ENCODE data around the gene CDK4.

The CDK4 gene

DNA sequence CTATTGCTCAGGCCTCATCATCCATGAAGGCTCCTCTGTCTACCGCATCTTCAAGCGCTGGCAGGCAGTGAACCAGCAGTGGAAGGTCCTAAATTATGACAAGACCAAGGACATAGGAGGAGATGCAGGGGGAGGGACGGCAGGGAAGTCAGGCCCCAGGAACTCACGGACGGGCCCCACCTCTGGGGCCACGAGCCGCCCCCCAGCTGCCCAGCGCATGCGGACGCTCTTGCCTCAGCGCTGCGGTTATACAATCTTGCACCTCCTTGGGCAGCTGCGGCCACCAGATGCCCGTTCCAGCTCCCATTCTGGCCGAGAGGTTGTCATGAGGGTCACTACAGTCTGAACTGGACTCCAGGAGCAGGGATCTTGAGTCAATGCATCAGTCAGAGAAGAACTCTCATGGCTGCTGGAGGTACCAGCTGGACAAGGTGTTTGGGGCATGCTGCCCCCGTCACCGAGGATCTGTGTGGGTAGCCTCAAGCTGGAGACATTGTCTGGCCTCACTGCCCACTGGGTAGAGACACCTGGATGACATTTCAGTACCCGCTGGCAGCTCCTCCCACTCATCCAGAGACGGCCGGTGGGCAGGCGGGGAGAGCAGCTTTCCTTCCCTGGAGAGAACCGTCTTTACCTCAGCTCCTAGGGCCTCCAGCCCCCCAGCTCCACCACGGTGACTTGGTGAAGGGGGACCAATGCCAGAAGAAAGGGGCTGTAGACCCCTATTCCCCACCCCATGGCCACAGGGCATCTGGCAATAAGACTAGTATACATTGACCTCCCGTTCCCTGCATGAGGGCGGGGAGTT, 6.6 kb upstream of the CDK4 start:
- no peak for DNase-seq

- no peak for DNase-seq
Observed at GRCh38 chr12:57757771-57758170, 5.7 kb upstream of the CDK4 start.

GRCh38 chr12:57756406-57757341, 4.6 kb upstream of the CDK4 start:
- peak in 2 of 58 donors; percentile 9 to 12 for DNase-seq

DNA sequence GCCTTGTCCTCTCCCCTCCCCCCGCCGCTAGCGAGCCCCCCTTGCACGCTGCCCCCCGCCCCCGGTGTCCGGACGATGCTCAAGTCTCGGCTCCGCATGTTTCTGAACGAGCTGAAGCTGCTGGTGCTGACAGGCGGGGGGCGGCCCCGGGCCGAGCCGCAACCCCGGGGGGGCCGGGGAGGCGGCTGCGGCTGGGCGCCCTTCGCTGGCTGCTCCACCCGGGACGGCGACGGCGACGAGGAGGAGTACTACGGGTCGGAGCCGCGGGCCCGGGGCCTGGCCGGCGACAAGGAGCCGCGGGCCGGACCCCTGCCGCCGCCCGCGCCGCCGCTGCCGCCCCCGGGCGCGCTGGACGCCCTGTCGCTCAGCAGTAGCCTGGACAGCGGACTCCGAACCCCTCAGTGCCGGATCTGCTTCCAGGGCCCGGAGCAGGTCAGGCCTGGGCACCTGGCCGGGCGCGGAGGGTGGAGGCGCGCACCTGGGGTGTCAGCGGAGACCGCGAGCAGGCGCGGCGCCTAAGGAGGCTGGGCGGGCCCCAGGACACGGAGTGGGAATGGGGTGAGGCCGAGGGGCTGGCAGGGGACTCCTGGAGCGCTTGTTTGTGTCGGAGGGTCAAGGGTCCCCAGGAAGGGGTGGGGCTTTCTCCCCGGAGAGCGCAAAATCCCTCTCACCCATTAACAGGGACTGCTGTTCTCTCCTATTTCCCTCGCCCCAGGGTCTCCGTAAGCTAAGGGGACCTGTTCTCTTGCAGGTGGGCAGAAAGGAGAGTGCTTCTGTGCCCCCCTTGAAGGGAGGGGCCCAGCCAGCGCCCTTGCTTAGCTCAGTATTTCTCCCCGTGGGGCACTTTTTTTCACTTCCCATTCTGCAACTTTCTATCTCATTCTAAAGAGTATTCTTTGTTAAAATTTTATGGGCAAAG, 3.6 kb upstream of the CDK4 start:
- peak in 1 of 58 donors; percentile 48 for DNase-seq

DNA sequence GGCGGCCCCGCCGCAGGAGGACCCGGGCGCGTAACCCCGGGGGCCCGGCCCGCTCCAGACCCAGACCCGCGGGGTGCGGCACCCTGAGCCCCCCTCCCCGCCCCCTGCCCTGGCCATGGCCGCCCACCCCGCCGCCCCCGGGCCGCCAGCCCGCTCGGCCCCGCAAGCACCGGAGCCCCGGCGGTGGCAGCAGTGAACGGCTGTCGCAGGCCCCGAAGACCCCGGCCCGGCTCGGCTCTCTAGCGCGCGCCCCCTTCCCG, 3.0 kb upstream of the CDK4 start:
- DNase-seq: no peak

GRCh38 chr12:57754411-57755193, 2.5 kb upstream of the CDK4 start, which contains the start of gene MARCHF9:
Gene MARCHF9 (plus strand): TSS chr12:57755103. CDS start chr12:57755529, 426 bp downstream.
- DNase-seq: peak in 45 of 58 donors; percentile 8 to 68 (median 39)

DNA sequence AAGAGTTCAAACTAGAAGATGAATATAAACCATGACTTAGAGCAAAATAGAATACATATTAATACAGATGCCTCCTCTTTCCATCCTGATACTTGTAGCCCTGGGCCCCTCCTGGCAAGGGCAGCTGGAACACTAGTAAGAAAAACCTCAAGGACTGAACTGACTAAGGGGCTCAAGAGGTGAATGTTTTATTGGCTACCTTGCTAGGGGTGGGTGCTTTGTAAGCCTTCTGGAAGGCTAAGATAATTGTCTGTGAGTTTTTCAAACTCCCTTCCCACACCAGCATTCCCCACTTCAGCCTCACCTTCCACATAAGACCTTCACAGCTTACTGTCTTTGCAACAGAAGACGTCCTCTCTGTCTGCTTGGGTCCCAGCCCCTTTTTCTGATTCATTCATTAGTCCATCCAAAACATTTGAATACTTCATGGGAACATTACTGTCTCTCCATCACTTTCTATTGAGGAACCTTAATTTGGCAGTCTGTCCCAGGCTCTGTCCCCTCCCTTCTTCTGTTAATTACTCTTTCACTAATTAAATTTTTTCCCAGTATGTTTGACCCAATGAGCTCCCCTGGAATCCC, 1.7 kb upstream of the CDK4 start:
- no peak for DNase-seq

DNA sequence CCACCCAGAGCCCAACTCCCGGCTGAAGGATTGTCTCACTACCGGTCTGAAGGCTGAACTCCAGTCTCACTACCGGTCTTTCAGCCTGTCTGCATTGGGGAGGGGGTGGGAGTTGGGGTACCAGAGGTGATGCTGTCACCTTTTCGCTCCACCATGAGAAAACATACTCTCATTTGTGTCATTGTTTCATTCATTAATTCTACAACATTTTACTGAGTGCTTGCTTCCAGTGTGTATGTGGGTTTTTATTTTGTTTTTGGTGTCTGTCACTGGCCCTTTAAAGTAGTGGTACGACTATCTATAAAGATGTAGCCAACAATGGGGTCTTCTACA, 524 bp upstream of the CDK4 start:
- DNase-seq: no peak

DNA sequence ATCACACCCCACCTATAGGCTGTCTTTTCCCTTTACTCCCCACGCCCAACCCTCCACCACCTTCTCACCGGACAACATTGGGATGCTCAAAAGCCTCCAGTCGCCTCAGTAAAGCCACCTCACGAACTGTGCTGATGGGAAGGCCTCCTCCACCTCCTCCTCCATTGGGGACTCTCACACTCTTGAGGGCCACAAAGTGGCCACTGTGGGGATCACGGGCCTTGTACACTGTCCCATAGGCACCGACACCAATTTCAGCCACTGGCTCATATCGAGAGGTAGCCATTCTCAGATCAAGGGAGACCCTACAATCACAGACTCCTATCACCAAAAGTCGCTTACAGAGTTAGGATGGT, 700 bp downstream of the CDK4 start:
- DNase-seq: no peak

DNA sequence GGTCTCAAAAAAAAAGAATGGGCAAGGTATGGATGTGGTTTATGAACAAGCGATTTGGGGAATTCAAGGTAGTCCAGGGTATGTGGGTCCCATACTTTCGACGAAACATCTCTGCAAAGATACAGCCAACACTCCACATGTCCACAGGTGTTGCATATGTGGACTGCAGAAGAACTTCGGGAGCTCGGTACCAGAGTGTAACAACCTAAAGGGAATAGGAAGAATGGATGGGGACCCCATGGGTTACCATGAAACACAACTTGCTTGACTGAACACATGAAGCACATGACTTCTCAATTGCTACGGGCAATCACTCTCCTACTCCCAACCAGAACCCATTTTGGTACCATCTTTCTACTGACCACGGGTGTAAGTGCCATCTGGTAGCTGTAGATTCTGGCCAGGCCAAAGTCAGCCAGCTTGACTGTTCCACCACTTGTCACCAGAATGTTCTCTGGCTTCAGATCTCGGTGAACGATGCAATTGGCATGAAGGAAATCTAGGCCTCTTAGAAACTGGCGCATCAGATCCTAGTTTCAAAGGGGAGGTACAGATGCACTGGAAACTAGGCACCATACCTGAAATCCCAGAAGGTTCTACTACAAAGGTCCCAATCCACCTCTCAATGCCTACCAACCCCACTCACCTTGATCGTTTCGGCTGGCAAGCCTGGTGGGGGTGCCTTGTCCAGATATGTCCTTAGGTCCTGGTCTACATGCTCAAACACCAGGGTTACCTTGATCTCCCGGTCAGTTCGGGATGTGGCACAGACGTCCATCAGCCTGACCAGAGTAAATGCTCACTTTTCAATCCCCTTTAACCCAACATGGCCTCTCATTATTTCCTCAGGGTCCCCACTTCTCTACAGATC, 1.3 kb downstream of the CDK4 start:
- no peak for DNase-seq

DNA sequence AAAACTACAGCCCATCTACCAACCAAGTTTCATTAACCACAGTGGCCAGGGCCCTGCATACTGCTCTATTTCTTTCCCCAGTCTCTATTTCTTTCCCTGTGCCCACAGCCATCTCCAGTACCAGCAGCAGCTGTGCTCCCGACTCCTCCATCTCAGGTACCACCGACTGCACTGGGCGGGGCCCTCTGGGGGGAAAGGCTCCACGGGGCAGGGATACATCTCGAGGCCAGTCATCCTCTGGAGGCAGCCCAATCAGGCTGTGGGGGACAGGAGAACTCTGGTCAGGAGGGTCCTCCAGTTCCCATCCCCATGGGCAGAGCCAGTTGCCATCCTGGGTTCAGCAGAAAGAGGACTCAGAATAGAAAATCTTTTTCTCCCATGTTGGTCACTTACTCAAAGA, 3.0 kb downstream of the CDK4 start:
- DNase-seq: no peak

- DNase-seq: no peak
Observed at GRCh38 chr12:57746025-57746424, 6.1 kb downstream of the CDK4 start.

- peak in 1 of 58 donors; percentile 59 for DNase-seq
Observed at GRCh38 chr12:57745485-57745881, 6.6 kb downstream of the CDK4 start.

GRCh38 chr12:57744777-57745484, 7.2 kb downstream of the CDK4 start, which contains the start of gene TSPAN31:
Gene TSPAN31 (plus strand): TSS chr12:57745039. CDS start chr12:57745155, 116 bp downstream.
- peak; percentile 60 to 99 (median 94) for DNase-seq

DNA sequence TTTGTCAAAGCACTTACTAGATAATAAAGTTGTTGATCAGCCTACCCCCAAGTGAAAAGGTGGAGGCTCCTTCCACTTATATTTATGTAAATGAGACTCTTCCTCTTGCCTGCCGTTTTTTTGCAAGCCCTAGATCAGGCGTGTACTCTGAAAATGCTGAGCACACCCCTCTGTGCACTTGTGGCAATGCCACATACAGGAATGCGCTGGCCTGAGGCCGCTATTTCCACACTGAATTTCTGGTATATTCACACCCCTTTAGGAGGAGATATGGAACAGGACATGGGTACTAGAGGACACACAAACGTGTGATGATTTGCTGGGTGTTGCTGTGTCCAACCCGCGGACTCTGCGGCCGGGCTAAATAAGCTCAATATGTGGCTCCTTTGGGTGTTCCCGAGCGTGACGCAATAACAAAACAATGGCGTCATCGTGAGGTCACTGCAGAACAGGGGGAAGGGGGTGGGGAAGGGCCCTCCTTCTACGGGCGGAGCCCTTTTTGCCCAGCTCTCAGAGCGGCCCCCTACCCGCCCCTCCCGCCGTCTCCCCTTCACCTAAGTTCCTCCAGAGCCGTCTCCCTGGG, 7.8 kb downstream of the CDK4 start:
- peak in 29 of 58 donors; percentile 49 to 90 (median 73) for DNase-seq

GRCh38 chr12:57743769-57744168, 8.3 kb downstream of the CDK4 start:
- no peak for DNase-seq

DNA sequence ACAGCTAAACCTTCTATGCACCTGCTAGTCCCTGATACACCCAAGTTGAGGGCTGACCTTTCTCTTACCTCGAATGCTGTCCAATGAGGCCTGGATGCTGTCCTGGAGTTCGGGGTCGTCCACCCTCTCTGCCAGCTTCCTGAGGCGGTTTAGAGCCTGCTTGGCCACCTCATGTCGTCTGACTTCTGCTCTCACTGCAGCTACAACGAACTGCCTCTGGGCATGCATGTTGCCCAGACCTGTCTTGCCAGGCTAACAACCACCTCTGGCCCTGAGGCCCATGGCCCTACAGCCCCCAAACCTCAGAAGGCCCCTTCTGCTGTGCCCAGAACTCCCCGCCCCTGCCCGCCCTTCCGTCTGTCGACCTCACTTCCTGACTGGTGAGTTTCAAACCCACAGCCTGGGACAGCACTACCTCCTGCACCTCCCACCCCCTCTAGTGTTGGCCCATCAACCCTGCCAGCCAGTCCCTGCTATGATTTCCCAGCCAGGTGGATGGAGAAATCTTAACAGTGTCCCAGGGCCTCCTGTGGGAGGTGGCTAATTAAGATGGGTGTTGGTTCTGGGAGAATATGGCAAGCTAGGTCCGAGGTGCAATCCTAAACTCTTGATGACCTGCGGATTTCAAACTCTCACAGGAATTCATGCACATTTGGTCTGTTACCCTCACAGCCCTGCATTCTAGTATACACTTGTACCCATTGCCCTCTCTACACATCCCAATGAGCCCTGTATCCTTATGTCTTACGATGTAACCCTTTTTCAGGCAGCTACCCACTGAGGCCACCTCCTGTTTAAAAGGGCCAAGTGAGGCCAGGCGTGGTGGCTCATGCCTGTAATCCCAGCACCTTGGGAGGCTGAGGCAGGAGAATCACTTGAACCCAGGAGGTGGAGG, 10.0 kb downstream of the CDK4 start:
- no peak for DNase-seq
